Stomach (tissue), 9 donors: Measurements from ENCODE around the gene SLC25A6. TPM values are rescaled to one million over a fixed set of nuclear protein-coding genes. Genes with fewer than 3 reads are reported as not detected.
A peak's percentile ranks its signal among the peaks of the same experiment; 100 is the strongest.

Source experiments
- DNase-seq, 2 donors: peaks; one replicate each; pipeline versions ENCODE4 v3.0.0 to v3.0.0-alpha.2; 2013 to 2019
- H3K27ac ChIP-seq, 5 donors: fragments of 200-600 bp in 4 of 5; sonication (generic) in 4 of 5; one replicate each; pipeline ENCODE4 v1.5.1; 2013 to 2019; ENCODE audit warnings: mild to moderate bottlenecking in 1 of 5, moderate library complexity in 1 of 5
- H3K27me3 ChIP-seq, 3 donors: fragments of 200-600 bp; sonication (generic); one replicate each; pipeline ENCODE4 v1.5.1; 2017 to 2019; ENCODE audit warnings: mixed run types in 1 of 3
- H3K36me3 ChIP-seq, 4 donors: fragments of 200-600 bp; sonication (generic); 1 replicate in 3 of 4; 2 replicates in 1 of 4; pipeline ENCODE4 v1.5.1; 2016 to 2019
- H3K4me1 ChIP-seq, 4 donors: fragments of 200-600 bp; sonication (generic); one replicate each; pipeline ENCODE4 v1.5.1; 2016 to 2019
- H3K4me3 ChIP-seq, 4 donors: fragments of 200-600 bp; sonication (generic) in 3 of 4; one replicate each; pipeline ENCODE4 v1.5.1; 2016 to 2019; ENCODE audit warnings: mild to moderate bottlenecking in 1 of 4
- H3K9me3 ChIP-seq, 4 donors: fragments of 200-600 bp; sonication (generic); one replicate each; pipeline ENCODE4 v1.5.1; 2016 to 2019
- EP300 ChIP-seq: sonication (generic); formaldehyde crosslinking; IDR thresholded peaks from one replicate; pipeline ENCODE4 v1.6.1; 2017; ENCODE audit warnings: antibody characterized with exemption
- POLR2A ChIP-seq, 4 donors: fragments of 450-650 bp; IDR thresholded peaks; one replicate each; pipeline ENCODE4 v1.6.1; 2016; ENCODE audit warnings: antibody characterized with exemption in 4 of 4, control low read depth in 2 of 4, mild to moderate bottlenecking in 1 of 4, moderate library complexity in 1 of 4
- POLR2AphosphoS5 ChIP-seq, 3 donors: sonication (generic); formaldehyde crosslinking; IDR thresholded peaks; one replicate each; pipeline ENCODE4 v1.6.1; 2016; ENCODE audit warnings: antibody characterized with exemption in 3 of 3
- WGBS, 5 donors: extraction: QIAGEN DNeasy Blood & Tissue Kit in 3 of 5; methylation state at CpG; one replicate each; pipeline versions ENCODE4 v1.1.5 to v1.1.7; 2013 to 2018; 5-methylcytosine and 5-hydroxymethylcytosine counted together
- intact Hi-C: fragments of 100-400 bp; cut with DNase I; formaldehyde crosslinking; loops from one replicate; pipeline ENCODE4 v1.15.1; 2023; ENCODE audit warnings: low total_unique reads
- polyA plus RNA-seq, 3 donors: library from polyadenylated mRNA; stranded (reverse); fragments of 200-250 nt; gene quantifications; one replicate each; pipeline ENCODE4 v1.2.3, GENCODE V29; 2013
- total RNA-seq, 5 donors: library from RNA; depleted of rRNA; stranded (reverse); fragments of >200 nt; gene quantifications; one replicate each; pipeline versions ENCODE4 v1.1.0 to v1.2.3, GENCODE V29; 2014 to 2016
- TF ChIP-seq, protein P1 (sequence below), 7 experiments: fragments of 450-650 bp in 4 of 7; fragments of 200-600 bp in 3 of 7; sonication (generic) in 3 of 7; IDR thresholded peaks; one replicate each; pipeline ENCODE4 v1.5.1; 2016 to 2019; ENCODE audit warnings: antibody characterized with exemption in 7 of 7, control low read depth in 2 of 7, mild to moderate bottlenecking in 1 of 7
- donor health status: healthy with polysubstance abuse.
- donor health status: Bipolar disorder and iron deficiency.
- donor health status: healthy.

Gene SLC25A6
- total and polyA plus RNA-seq, 8 donors: 119 to 707 (median 467) TPM

DNA sequence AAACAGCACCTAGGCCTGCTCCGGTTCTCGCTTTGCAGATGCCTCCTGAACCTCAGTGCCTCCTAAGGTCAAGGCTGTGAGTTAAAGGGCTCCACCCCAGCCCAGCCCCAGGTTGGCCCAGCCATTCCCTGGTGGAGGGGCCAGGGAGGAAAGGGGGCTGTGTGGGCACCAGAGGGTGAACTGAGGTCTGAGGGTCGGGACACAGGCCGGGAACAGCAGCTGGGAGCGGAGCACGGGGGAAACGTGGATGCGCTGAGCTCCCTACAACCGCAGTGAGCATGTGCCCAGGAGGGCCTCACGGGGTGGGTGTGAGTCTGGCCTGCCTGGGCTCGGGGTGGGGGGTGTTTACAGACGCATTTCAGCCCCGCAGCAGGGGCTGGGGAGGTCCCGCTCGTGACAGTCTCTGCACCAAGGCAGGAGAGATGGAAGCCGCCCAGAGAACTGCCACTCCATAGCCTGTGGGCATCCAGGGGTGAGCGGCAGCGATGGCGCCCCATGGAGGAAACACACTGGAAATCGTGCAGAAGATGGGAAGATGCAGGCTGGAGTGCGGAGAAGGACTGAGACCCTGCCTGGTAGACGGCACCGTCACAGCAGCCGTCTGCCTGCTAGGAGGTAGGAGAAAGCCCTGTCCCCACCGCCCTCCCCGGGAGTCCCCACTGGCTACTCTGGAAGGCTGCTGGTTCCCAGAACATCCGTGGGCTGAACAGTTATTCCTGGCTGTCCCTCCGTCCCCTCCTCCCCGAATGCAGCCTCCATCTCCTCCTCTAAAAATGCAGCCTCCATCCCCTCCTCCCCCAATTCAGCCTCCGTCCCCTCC lies 9.9 kb upstream of the SLC25A6 start:
- peaks cover 37 to 93% (median 78%) of the 10 kb centered on the region in 4 donors for H3K36me3 ChIP-seq
- H3K4me3 ChIP-seq: no peak overlapping the region
- no peaks in the 10 kb centered on the region for H3K27me3 ChIP-seq
- H3K4me1 ChIP-seq: no peaks in the 10 kb centered on the region
- H3K27ac ChIP-seq: no peak overlapping the region
- WGBS, 5 donors: 92 to 94% (median 93%) methylated on average over 30 of the region's 30 CpGs
- DNase-seq: no peak
- no peaks in the 10 kb centered on the region for H3K9me3 ChIP-seq
- intact Hi-C loops: no loop called here
- no peak for TF ChIP-seq POLR2AphosphoS5 (IDR thresholded peaks at IDR 0.05)
- TF ChIP-seq, protein P1, sequence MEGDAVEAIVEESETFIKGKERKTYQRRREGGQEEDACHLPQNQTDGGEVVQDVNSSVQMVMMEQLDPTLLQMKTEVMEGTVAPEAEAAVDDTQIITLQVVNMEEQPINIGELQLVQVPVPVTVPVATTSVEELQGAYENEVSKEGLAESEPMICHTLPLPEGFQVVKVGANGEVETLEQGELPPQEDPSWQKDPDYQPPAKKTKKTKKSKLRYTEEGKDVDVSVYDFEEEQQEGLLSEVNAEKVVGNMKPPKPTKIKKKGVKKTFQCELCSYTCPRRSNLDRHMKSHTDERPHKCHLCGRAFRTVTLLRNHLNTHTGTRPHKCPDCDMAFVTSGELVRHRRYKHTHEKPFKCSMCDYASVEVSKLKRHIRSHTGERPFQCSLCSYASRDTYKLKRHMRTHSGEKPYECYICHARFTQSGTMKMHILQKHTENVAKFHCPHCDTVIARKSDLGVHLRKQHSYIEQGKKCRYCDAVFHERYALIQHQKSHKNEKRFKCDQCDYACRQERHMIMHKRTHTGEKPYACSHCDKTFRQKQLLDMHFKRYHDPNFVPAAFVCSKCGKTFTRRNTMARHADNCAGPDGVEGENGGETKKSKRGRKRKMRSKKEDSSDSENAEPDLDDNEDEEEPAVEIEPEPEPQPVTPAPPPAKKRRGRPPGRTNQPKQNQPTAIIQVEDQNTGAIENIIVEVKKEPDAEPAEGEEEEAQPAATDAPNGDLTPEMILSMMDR (IDR thresholded peaks at IDR 0.05): no peak
- no peak for TF ChIP-seq POLR2A (IDR thresholded peaks at IDR 0.05)
- no peak for TF ChIP-seq EP300

DNA sequence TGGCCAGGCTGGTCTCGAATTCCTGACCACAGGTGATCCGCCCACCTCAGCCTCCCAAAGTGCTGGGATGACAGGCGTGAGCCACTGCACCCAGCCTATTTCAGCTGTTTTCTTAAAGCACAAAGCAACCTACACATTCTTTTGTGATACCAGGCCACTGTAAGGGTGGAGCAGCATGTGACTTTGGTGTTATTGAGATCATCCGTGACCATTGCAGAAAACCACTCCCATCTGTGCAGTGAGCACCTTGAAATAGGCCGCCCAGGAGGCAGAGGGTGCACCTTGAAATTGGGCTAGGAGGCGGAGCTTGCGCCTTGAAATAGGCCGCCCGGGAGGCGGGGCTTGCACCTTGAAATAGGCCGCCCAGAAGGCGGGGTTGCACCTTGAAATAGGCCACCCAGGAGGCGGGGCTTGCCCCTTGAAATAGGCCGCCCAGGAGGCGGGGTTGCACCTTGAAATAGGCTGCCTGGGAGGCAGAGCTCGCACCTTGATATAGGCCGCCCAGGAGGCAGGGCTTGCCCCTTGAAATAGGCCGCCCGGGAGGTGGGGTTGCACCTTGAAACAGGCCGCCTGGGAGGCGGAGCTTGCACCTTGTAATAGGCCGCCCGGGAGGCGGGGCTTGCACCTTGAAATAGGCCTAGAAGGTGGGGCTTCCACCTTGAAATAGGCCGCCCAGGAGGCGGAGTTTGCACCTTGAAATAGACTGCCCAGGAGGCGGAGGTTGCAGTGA lies 9.0 kb upstream of the SLC25A6 start:
- 69 to 88% (median 81%) methylated on average over 21 to 27 of the region's 27 CpGs for WGBS, 5 donors
- Histone ChIP-seq H3K4me3 (no peak overlapping the region), H3K27ac (no peak overlapping the region), H3K9me3 (no peaks in the 10 kb centered on the region), H3K27me3 (no peaks in the 10 kb centered on the region), H3K36me3 (peaks cover 28 to 91% (median 75%) of the 10 kb centered on the region in 4 donors), H3K4me1 (no peaks in the 10 kb centered on the region)
- intact Hi-C loops: no loop called here
- DNase-seq: peak in 1 of 2 donors; percentile 53
- TF ChIP-seq, protein P1 (IDR thresholded peaks at IDR 0.05): no peak
- TF ChIP-seq EP300 (no peak), POLR2AphosphoS5 (IDR thresholded peaks at IDR 0.05) (no peak), POLR2A (IDR thresholded peaks at IDR 0.05) (no peak)

DNA sequence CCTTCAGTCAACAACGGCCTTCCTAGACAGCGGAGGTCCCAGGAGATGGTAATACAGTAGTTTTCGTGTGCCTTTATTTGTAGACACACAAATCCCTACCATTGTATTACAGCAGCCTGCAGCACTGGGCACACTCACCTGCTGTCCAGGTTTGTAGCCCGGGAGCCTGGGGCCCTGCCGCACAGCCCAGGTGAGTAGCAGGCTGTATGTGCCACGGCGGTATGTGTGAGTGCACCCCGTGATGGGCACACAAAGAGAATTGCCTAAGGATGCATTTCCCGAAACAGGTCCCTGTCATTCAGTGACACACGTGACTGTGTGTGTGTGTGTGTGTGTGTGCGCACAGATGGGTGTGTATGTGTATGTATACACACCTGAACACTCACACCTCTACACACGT lies 8.1 kb upstream of the SLC25A6 start:
- peaks cover 20 to 85% (median 66%) of the 10 kb centered on the region in 4 donors for H3K36me3 ChIP-seq

More for the DNA sequence above, 8.1 kb upstream of the SLC25A6 start:
- H3K27me3 ChIP-seq: no peaks in the 10 kb centered on the region
- DNase-seq: no peak
- H3K27ac ChIP-seq: no peak overlapping the region
- intact Hi-C loops: no loop called here
- H3K4me3 ChIP-seq: no peak overlapping the region
- WGBS, 5 donors: 86 to 97% (median 96%) methylated on average over 10 to 12 of the region's 12 CpGs
- peaks cover 0 to 2% (median 0%) of the 10 kb centered on the region in 4 donors for H3K4me1 ChIP-seq
- TF ChIP-seq EP300 (no peak), POLR2A (IDR thresholded peaks at IDR 0.05) (no peak), POLR2AphosphoS5 (IDR thresholded peaks at IDR 0.05) (no peak)
- TF ChIP-seq, protein P1 (IDR thresholded peaks at IDR 0.05): no peak
- H3K9me3 ChIP-seq: no peaks in the 10 kb centered on the region
